Right ventricle myocardium superior (tissue), 1 donor: ENCODE data around the gene TMEM266. TPM values are rescaled to one million over a fixed set of nuclear protein-coding genes. Genes with fewer than 3 reads are reported as not detected.
A peak's percentile ranks its signal among the peaks of the same experiment; 100 is the strongest.
"Not testable (repeated sequence)": the region's sequence is repeated elsewhere in the genome, so short reads cannot be mapped to it uniquely, and the experiment has no call there.

ENCODE experiments used
- ATAC-seq: fragments of 200-7000 bp; cut with Tn5 transposase; one replicate; pipeline ENCODE4 v1.9.1; 2020; ENCODE audit warnings: mild to moderate bottlenecking; ENCODE audit not compliant: poor library complexity
- DNase-seq: peaks from one replicate; pipeline ENCODE4 v3.0.0-alpha.2; 2020
- intact Hi-C: fragments of 100-400 bp; cut with DNase I; formaldehyde crosslinking; loops from one replicate; pipeline ENCODE4 v1.11.2; 2022
- long read RNA-seq: library from polyadenylated mRNA; unstranded; transcript quantifications from one replicate; pipeline ENCODE4 v2.0.0, GENCODE V29; 2021
- total RNA-seq: library from RNA; stranded (reverse); fragmentation: NEBNext Ultra II Directional; extraction: Animal tissue kit (Norgen Biotek cat#: 25700); gene quantifications from one replicate; pipeline ENCODE4 v1.2.1, GENCODE V29; 2021
- donor health status: DM: no; HTN: yes; CAD: no; lungs with severe emphysema.

The TMEM266 gene
- 0.13 TPM for total RNA-seq
- long read RNA-seq, partial matches to known transcripts = 0 of 2 reads
- long read RNA-seq, other reads (novel, unspliced or antisense) = 2 of 2 reads

DNA sequence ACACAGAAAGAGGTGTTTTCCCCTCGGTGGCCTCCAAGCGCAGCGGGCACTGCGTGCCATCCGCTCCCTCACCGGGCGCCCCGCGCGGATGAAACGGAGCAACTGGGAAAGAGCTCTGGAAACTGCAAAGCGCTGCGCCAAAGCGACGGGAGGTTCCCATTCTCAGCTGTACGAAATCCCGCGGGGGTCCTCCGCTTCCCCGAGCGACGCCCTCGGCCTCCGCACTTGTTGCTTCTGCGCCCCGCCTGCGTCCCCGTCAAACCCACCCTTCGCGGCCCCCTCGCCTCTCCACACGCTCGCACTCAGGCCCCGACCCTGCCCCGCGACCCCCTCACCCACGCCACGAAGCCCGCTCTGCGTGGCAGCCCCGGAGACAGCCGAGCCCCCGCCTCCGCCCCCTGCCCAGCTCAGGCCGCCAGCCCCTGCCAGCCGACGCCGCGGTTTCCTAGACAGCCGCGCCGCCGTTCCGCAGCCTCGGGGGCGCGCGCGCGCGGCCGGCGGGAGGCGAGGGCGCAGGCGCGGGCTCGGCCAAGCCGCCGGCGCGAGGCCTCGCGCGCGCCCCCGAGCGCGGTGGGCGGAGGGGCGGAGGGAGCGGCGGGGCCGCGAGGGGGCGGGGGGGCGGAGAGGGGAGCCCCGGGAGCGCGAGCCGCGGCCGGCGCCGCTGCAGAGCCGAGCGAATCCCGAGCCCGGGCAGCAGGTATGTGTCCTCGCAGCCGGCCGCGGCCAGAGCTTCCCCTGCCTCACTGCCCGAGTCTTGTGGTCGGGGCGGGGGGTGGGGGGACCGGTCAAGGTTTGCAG lies at the start of gene TMEM266:
Gene TMEM266 (plus strand): TSS at position 666 of the 798 bp plus-strand sequence. CDS start 74,279 bp downstream, outside the sequence.
- intact Hi-C loops = loop anchor here (5.0 kb wide), 1 partner anchor 78 kb away; no protein-coding TSS in a partner anchor
- peak; percentile 53 for DNase-seq
- ATAC-seq = peak; percentile 78

GRCh38 chr15:76010613-76011012 lies 49.2 kb upstream of the TMEM266 start:
- ATAC-seq (no peak), DNase-seq (no peak)
- intact Hi-C loops = no loop called here

DNA sequence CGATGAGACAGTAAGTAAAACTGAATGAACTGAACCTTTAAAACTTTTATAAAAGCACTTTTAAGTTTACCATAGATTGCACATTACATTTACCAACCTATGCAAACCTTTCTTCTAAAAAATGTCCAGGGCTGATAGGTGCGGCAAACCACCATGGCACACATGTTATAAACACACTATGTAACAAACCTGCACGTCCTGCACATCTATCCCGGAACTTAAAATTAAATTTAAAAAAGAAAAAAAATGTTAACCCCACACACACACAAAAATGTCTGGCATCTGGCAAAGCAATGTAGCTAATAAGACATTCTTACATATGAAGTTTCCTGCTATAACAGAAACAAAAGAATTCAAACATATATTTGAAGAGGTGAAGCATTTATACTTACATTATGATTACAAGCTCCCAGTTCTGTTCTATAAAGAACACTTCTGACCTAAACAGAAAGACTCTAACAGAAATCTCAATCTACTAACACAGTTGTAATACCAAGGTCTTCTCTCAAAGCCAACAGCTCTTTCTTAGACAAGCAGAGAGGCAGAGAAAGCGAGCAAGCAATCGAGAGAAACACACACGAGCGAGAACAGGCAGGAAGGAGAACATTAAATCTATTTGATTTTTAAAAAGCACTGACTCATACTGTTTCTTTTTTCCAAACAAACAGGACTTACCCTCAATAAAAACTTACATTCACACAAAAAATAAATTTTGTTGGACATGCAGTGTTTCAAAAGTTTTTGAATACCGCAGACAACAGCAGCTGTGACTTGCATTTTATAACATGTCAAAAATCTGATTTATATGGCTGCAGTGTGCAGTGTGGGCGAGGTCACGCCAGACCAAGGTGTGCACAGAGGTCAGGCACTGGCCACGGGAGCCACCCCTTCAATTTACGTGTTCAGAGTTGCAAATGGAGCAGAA lies 47.9 kb upstream of the TMEM266 start, which contains the start of gene NRG4:
Gene NRG4 (minus strand): TSS at position 798 of the 925 bp plus-strand sequence. CDS start 1,194 bp downstream, outside the sequence.
- intact Hi-C loops = no loop called here
- ATAC-seq (no peak), DNase-seq (no peak)

DNA sequence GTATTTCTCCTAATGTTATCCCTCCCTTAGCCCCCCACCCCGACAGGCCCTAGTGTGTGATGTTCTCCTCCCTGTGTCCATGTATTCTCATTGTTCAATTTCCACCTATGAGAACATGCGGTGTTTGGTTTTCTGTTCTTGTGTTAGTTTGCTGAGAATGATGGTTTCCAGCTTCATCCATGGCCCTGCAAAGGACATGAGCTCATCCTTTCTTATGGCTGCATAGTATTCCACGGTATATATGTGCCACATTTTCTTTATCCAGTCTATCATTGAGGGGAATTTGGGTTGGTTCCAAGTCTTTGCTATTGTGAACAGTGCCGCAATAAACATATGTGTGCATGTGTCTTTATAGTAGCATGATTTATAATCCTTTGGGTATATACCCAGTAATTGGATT lies 46.3 kb upstream of the TMEM266 start:
- ATAC-seq, DNase-seq, intact Hi-C loops: not testable (repeated sequence)

DNA sequence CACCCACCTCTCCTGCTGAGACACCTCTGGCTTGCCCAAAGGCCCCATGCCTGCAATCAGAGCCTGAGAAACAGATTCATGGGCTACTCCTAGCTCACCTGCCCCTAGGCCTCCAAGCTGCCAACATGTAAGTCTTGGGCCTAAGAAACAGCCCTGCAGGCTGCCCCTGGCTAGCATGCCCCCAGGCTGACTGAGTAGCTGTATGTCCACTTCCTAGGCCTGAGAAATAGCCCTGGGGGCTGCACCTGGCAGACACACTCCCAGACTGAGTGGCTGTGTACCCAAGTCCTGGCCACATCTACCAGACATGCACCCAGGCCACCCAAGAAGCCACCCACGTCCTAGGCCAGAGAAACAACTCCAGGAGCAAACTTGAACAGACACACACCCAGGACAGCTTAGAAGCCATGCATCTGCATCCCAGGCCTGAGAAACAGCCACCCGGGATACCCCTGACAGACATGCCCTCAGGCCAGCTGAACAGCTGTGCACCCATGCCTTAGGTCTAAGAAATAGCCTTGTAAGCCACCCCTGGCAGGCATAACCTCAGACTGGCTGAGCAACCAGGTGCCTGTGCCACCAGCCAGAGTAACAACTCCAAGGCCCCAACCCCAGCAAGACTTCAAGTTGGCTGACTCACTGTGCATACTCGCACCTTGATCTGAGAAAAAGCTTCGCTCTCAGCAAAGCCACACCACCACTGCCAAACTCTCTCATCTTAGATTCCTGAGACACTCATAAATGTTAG lies 35.6 kb upstream of the TMEM266 start:
- intact Hi-C loops = no loop called here
- DNase-seq (no peak), ATAC-seq (no peak)

- intact Hi-C loops = no loop called here
- DNase-seq = no peak
- no peak for ATAC-seq
These were observed 27.7 kb upstream of the TMEM266 start for GRCh38 chr15:76032046-76032445.

GRCh38 chr15:76033438-76033837 lies 26.3 kb upstream of the TMEM266 start:
- ATAC-seq = no peak
- no peak for DNase-seq
- intact Hi-C loops = no loop called here

DNA sequence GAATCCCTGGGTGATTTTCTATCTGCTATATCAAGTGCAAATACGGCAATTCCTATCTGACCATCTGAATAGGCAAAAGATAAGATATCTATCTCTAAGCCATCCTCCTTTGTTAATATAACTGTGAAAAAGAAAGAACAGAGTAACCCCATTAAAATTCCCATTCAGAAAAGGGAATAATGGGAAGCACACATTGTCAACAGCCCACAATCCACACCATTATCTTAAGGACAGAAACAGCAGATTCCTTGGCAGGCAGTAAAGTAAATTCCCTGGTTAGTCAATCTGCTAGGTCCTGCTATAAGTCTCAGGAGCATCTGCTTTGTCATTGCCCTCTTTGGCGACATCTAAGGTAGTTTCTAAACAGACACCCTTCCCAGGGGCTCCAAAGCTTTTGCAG lies 25.7 kb upstream of the TMEM266 start:
- intact Hi-C loops = no loop called here
- ATAC-seq = no peak
- no peak for DNase-seq

- intact Hi-C loops = no loop called here
- no peak for ATAC-seq
- DNase-seq = no peak
These were observed 24.2 kb upstream of the TMEM266 start for GRCh38 chr15:76035593-76035992.

DNA sequence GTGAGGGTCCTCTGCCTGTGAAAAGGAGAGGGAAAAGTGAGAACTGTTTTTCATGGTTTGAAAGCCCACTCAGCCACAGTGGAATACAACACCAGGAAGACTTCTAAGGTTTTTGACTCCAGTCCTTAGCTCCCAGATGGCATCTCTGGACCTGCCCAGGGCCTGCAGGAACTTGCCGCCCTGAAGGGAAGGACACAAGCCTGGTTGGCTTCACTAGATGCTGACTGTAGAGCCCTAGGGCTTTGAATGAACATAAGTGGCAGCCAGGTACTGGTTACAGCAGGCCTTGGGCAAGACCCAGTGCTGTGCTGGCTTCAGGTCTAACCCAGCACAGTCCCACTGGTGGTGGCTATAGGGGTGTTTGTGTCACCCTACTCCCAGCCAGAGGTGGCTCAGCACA lies 21.3 kb upstream of the TMEM266 start:
- DNase-seq = no peak
- intact Hi-C loops = no loop called here
- no peak for ATAC-seq

DNA sequence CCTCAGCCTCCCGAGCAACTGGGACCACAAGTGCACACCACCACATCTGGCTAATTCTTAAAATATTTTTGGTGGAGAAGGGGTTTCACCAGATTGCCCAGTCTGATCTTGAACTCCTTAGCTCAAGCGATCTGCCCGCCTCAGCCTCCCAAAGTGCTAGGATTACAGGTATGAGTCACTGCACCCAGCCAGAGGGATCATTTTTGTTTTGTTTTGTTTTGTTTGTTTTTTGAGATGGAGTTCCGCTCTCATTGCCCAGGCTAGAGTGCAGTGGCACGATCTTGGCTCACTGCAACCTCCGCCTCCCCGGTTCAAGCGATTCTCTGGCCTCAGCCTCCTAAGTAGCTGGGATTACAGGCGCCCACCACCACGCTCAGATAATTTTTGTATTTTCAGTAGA lies 5.6 kb upstream of the TMEM266 start:
- DNase-seq, intact Hi-C loops, ATAC-seq: not testable (repeated sequence)

GRCh38 chr15:76056931-76057330 lies 2.9 kb upstream of the TMEM266 start:
- intact Hi-C loops = loop anchor here (5.0 kb wide), 1 partner anchor 80 kb away; no protein-coding TSS in a partner anchor
- no peak for ATAC-seq
- no peak for DNase-seq

DNA sequence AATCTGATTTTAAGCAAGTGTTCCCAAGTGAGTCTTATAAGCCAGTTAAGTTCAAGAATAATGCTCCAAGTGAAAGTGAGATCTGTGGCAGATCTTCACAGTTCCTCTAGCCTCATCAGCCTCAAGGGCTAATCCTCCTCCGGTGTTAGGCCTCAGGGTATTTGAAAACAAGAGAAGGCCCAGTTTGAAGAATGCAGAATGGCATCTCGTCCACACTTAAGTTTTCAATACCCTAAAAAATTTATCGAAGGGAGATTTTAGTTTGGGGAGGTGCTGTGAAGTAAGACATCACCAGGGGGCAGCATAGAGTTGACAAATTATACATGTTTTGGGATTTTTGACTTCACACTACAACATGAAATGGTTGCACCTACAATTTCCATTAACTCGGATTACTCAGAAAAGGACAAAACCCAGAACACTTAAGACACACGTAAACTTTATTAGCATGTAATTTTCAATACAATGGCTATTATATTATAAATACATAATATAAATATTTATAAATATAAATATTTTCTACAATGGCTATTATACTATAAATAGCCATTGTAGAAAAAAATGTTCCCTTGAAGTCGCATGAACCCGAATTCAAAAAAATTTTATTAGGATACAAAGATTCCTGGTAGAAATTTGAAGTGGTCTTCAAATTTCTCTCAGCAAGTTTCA lies 2.3 kb upstream of the TMEM266 start:
- DNase-seq = no peak
- intact Hi-C loops = loop anchor here (5.0 kb wide), 1 partner anchor 80 kb away; no protein-coding TSS in a partner anchor
- ATAC-seq = no peak

DNA sequence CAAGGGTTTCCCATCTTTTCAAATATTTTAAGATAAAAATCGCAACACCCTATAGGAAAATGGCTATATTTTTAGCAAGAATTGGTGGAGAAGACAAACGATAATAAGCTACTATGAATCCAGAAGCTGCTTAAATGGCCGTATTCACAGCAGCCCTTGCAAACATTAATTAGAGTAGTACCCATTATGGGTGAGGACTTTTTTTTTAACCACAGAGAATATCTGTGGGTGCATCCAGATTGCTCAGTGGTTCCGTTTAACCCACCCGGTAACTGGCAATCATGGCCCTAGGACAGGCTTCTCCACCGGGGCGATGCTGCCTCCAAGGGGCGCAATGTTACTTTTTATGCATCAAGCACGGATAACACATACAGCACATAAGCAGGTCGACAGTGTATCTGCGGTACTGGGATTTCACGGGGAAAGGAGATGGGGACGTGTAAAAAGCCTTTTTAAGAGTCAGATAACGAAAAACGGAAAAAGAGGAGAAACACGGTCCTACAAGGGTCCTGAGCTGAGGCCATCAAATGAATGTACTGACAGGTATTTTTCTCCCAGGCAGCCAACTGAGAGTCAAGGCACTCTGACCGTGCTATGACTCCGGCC lies 968 bp upstream of the TMEM266 start:
- ATAC-seq (peak; percentile 68), DNase-seq (no peak)

GRCh38 chr15:76060118-76060989 lies 569 bp downstream of the TMEM266 start:
- no peak for DNase-seq
- no peak for ATAC-seq
- intact Hi-C loops = no loop called here

More for the DNA sequence above, 968 bp upstream of the TMEM266 start:
- intact Hi-C loops = loop anchor here (5.0 kb wide), 1 partner anchor 78 kb away; no protein-coding TSS in a partner anchor

- no peak for DNase-seq
- intact Hi-C loops = no loop called here
- ATAC-seq = no peak
These were observed 1.9 kb downstream of the TMEM266 start for GRCh38 chr15:76061700-76062099.

- DNase-seq (no peak), ATAC-seq (no peak)
- intact Hi-C loops = no loop called here
These were observed 2.5 kb downstream of the TMEM266 start for GRCh38 chr15:76062286-76062685.
